ENCODE data around the gene AP2B1.

DNA sequence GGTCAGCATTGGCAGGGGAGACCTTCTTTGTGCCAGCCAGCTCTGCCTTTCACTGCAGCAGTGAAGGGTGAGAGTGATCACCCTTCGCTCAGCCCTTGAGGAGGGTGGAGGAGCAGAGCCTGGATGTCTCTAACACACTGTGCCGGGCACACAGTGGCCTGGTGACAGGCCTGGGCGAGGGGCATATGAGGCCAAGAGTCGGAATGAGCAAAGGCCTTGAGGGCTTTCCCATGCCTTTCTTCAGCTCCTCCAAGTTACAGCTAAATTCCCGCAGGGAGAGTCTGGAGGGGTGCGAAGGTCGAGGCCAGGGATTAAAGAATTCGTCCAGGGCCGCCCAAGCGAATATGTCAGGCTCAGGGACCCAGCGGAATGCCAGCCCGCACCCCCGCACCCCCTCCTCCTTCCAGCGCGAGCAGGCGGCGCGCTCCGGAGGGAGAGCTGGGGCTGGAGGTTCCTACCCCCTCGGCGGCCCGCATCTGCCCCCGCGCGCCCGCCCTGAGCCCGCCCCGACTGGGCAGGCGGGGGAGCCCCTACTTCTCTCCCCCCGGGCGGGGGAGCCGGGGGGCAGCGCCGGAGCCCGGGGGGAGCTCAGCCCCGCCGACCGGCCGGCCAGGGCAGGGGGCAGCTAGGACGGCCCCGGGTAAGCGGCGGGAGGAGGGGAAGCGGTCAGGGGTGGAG, 144.3 kb downstream of the AP2B1 start, which contains the start of gene RASL10B:
- TF ChIP-seq CTCF (IDR thresholded peaks at IDR 0.05) (no peak), POLR2A (IDR thresholded peaks at IDR 0.05) (no peak)

Measured in esophagus squamous epithelium (tissue), 4 donors.